GM15510 (cell line): Measurements from ENCODE around the gene ERO1A.

ENCODE experiments used
- POLR2A ChIP-seq: IDR thresholded peaks from 3 replicates; pipeline ENCODE4 v1.6.1; 2011; ENCODE audit warnings: borderline replicate concordance; ENCODE audit not compliant: insufficient read length; ENCODE audit errors: extremely low read depth

Gene ERO1A

GRCh38 chr14:52695481-52696091 is at the start of gene ERO1A:
TSS of gene ERO1A (minus strand) at chr14:52695558. CDS start at chr14:52695481, 77 bp downstream.
- TF ChIP-seq POLR2A, result peak; percentile 73

GRCh38 chr14:52741865-52742264 is 46.5 kb upstream of the ERO1A start:
- TF ChIP-seq POLR2A, result no peak

- TF ChIP-seq POLR2A, result no peak
These were observed 45.4 kb upstream of the ERO1A start for GRCh38 chr14:52740751-52741150.

- no peak for TF ChIP-seq POLR2A
These were observed 43.1 kb upstream of the ERO1A start for GRCh38 chr14:52738409-52738808.

GRCh38 chr14:52735921-52736489 is 40.6 kb upstream of the ERO1A start:
- no peak for TF ChIP-seq POLR2A

- TF ChIP-seq POLR2A, result no peak
These were observed 38.5 kb upstream of the ERO1A start for GRCh38 chr14:52733824-52734223.

- no peak for TF ChIP-seq POLR2A
These were observed 35.4 kb upstream of the ERO1A start for GRCh38 chr14:52730709-52731111.

- peak; percentile 85 for TF ChIP-seq POLR2A
These were observed 34.8 kb upstream of the ERO1A start, which contains the start of gene STYX for GRCh38 chr14:52729925-52730708. TSS of gene STYX (plus strand) at chr14:52730166. CDS start at chr14:52730475, 309 bp downstream.

GRCh38 chr14:52729585-52729924 is 34.2 kb upstream of the ERO1A start:
- TF ChIP-seq POLR2A, result no peak

GRCh38 chr14:52724360-52724644 is 28.9 kb upstream of the ERO1A start:
- no peak for TF ChIP-seq POLR2A

- TF ChIP-seq POLR2A, result no peak
These were observed 28.4 kb upstream of the ERO1A start for GRCh38 chr14:52723514-52724359.

- TF ChIP-seq POLR2A, result no peak
These were observed 20.8 kb upstream of the ERO1A start for GRCh38 chr14:52716155-52716554.

- TF ChIP-seq POLR2A, result no peak
These were observed 16.3 kb upstream of the ERO1A start for GRCh38 chr14:52711666-52712065.

GRCh38 chr14:52706724-52707706 is 11.7 kb upstream of the ERO1A start, which contains the start of gene PSMC6:
TSS of gene PSMC6 (plus strand) at chr14:52707200. CDS start at chr14:52707220, 20 bp downstream.
- peak; percentile 84 for TF ChIP-seq POLR2A
